NOMO-1 treated with DMSO at 0.1 percent for 48 hours (cell line): ENCODE results near the gene SLC22A6.

Source experiments
- DNase-seq: peaks from one replicate; lab custom pipeline; 2025; ENCODE audit not compliant: unreplicated experiment; lab: John Stamatoyannopoulos, UW

SLC22A6 gene

DNA sequence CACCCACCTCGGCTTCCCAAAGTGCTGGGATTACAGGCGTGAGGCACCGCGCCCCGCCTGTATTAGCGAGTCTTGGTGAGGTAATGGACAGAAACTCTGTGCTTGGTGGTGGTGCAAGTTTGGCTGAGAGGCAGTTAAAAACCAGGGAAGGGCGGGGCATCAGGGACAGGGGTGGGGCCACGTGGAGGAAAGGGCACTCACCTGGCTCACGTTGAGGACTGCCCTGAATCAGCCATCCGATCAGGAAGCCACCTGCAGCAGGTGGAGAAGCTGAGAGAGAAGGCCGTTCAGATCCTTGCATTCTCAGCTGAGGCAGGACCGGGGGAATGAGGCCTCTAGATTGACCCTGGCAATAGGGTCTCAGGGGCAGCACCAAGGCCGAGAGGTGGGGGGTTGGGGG is 51.5 kb downstream of the SLC22A6 start:
- no peak for DNase-seq

- DNase-seq = no peak
Measured at GRCh38 chr11:62931499-62932278, 53.1 kb downstream of the SLC22A6 start.

GRCh38 chr11:62930666-62931065 is 54.1 kb downstream of the SLC22A6 start:
- DNase-seq = no peak

DNA sequence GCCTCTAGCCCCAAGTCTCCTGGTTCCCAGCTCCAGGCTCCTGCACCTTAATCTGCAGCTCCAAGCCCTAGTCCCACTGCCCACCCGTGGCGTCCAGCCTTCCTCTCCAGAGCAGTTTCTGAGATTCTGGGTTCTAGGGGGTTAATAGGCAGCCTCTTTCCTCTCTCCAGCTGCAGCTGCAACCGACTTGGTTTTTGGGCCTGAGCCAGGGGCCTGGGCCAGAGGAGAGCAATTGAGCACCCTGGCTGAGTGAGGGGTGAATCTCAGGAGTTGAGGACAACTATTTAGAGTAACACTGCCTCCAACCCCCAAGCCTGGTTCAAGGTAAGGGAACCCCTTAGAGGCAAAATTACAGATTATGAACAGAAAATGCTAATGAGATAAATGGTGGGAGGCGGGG is 54.6 kb downstream of the SLC22A6 start:
- DNase-seq = no peak

DNA sequence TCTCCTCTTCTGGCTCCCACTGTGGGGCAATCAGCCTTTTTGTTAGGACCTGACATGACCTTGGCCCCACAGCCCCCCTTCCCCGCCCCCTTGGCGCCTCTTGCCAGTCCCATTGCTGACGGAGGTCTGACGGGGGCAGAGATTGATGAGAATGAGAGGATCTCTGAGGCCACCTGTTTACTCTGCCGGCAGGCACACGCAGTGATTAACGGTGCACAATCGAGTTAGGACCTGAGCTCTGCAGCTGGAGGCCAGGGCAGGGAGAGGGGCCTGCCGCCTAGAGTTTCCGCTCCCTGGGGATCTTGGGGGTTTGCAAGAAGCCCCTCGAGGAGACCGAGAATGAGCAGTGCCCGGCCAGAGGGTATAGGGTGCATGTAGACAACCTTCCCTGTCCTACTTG is 56.8 kb downstream of the SLC22A6 start:
- DNase-seq = no peak

DNA sequence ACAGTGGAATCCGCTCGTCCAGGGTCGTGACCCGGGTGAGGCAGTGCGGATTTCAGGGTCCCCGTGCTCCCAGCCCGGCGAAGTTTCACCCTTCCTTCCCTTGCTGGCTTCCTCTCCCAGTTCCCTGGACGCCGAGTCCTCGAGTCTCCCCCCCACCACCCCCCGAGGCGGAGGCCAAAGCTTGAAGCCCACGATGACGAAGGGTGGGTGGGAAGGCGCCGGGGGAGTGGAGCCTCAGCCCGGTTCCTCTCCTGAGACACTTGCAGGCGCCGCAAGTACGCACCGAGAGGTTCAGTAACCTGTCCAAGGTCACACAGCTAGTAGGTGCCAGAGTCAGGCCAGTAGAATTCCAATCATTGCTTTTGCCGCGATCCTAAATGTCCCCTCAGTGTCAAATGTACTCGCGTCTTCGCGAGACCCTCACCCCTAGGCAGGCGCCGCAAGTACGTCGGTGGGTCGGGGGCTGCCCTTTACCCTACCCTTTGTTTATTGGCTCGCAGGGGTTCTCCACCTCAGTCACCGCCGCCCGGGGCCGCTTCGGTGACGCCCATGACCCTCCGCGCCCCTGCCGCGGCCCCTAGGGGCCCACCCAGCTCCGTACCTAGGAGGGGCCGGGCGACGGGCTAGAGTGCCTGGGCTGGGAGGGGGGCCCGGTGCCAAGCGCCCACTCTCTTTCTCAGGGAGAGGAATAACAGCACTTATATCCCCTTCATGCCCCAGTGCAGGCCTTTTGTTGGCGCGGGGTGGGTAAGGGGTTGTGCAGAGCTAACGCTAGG is 57.9 kb downstream of the SLC22A6 start:
- no peak for DNase-seq
